Ovary (tissue), 3 donors: Measurements from ENCODE around the gene TAAR2.

Experiments used
- EP300 ChIP-seq: sonication (generic); formaldehyde crosslinking; IDR thresholded peaks from one replicate; pipeline ENCODE4 v1.6.1; 2017; ENCODE audit warnings: antibody characterized with exemption
- POLR2A ChIP-seq: fragments of 450-650 bp; IDR thresholded peaks from one replicate; pipeline ENCODE4 v1.6.1; 2017; ENCODE audit warnings: antibody characterized with exemption, mild to moderate bottlenecking, moderate library complexity
- TF ChIP-seq, protein P1 (sequence below), 3 donors: fragments of 450-650 bp in 2 of 3; fragments of 200-600 bp in 1 of 3; IDR thresholded peaks; one replicate each; pipeline versions ENCODE4 v1.5.1 to v1.8.0; 2016 to 2022; ENCODE audit warnings: antibody characterized with exemption in 3 of 3, mild to moderate bottlenecking in 1 of 3
- donor health status: DM: no; HTN: no; CAD: no.

DNA sequence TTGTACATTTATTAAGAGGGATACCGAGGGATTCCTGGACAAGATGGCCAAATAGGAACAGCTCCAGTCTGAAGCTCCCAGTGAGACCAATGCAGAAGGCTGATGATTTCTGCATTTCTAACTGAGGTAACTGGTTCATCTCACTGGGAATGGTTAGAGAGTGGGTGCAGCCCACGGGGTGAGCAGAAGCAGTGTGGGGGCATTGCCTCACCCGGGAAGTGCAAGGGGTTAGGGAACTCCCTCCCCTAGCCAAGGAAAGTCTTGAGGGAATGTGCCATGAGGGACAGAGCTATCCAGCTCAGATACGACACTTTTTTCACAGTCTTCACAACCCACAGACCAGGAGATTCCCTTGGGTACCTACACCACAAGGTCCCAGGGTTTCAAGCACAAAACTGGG lies 10.7 kb upstream of the TAAR2 start:
- TF ChIP-seq POLR2A: no peak
- TF ChIP-seq, protein P1, sequence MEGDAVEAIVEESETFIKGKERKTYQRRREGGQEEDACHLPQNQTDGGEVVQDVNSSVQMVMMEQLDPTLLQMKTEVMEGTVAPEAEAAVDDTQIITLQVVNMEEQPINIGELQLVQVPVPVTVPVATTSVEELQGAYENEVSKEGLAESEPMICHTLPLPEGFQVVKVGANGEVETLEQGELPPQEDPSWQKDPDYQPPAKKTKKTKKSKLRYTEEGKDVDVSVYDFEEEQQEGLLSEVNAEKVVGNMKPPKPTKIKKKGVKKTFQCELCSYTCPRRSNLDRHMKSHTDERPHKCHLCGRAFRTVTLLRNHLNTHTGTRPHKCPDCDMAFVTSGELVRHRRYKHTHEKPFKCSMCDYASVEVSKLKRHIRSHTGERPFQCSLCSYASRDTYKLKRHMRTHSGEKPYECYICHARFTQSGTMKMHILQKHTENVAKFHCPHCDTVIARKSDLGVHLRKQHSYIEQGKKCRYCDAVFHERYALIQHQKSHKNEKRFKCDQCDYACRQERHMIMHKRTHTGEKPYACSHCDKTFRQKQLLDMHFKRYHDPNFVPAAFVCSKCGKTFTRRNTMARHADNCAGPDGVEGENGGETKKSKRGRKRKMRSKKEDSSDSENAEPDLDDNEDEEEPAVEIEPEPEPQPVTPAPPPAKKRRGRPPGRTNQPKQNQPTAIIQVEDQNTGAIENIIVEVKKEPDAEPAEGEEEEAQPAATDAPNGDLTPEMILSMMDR (IDR thresholded peaks at IDR 0.05): no peak
- TF ChIP-seq EP300: no peak
